IPS-18c (cell line): ENCODE data around the gene DGCR6L.
A peak's percentile ranks its signal among the peaks of the same experiment; 100 is the strongest.
"Not testable (repeated sequence)": the region's sequence is repeated elsewhere in the genome, so short reads cannot be mapped to it uniquely, and the experiment has no call there.

Source experiments
- H3K4me3 ChIP-seq: 2 replicates; pipeline ENCODE4 v1.7.0; 2013; ENCODE audit warnings: low read depth, mild to moderate bottlenecking, low read length, moderate library complexity; ENCODE audit not compliant: insufficient read depth
- H3K9me3 ChIP-seq: one replicate; pipeline ENCODE4 v1.6.1; 2013; ENCODE audit warnings: mild to moderate bottlenecking, low read length, moderate library complexity; ENCODE audit not compliant: control insufficient read depth, insufficient read depth

The DGCR6L gene

GRCh38 chr22:20299746-20300136 is 20.1 kb downstream of the DGCR6L start:
- peak overlapping the region; percentile 63 for H3K4me3 ChIP-seq

GRCh38 chr22:20298803-20299745 is 20.8 kb downstream of the DGCR6L start:
- H3K4me3 ChIP-seq = peak overlapping the region; percentile 63
- no peaks in the 10 kb centered on the region for H3K9me3 ChIP-seq

More at GRCh38 chr22:20299746-20300136, 20.1 kb downstream of the DGCR6L start:
- H3K9me3 ChIP-seq = no peaks in the 10 kb centered on the region

GRCh38 chr22:20298110-20298802 is 21.6 kb downstream of the DGCR6L start:
- H3K4me3 ChIP-seq = peak overlapping the region; percentile 63

GRCh38 chr22:20297414-20298109 is 22.3 kb downstream of the DGCR6L start:
- no peak overlapping the region for H3K4me3 ChIP-seq

More at GRCh38 chr22:20298110-20298802, 21.6 kb downstream of the DGCR6L start:
- no peaks in the 10 kb centered on the region for H3K9me3 ChIP-seq

GRCh38 chr22:20296598-20296997 is 23.3 kb downstream of the DGCR6L start:
- Histone ChIP-seq H3K4me3 (no peak overlapping the region), H3K9me3 (no peaks in the 10 kb centered on the region)

More at GRCh38 chr22:20297414-20298109, 22.3 kb downstream of the DGCR6L start:
- H3K9me3 ChIP-seq = no peaks in the 10 kb centered on the region

- H3K4me3 ChIP-seq = no peak overlapping the region
- H3K9me3 ChIP-seq = no peaks in the 10 kb centered on the region
Observed at GRCh38 chr22:20295262-20296064, 24.4 kb downstream of the DGCR6L start.

GRCh38 chr22:20292673-20293232 is 27.1 kb downstream of the DGCR6L start:
- Histone ChIP-seq H3K9me3 (no peaks in the 10 kb centered on the region), H3K4me3 (no peak overlapping the region)

GRCh38 chr22:20292108-20292507 is 27.8 kb downstream of the DGCR6L start:
- H3K9me3 ChIP-seq = no peaks in the 10 kb centered on the region
- H3K4me3 ChIP-seq = no peak overlapping the region

GRCh38 chr22:20291604-20292063 is 28.2 kb downstream of the DGCR6L start:
- H3K4me3 ChIP-seq = no peak overlapping the region
- no peaks in the 10 kb centered on the region for H3K9me3 ChIP-seq

GRCh38 chr22:20291249-20291586 is 28.6 kb downstream of the DGCR6L start:
- Histone ChIP-seq H3K4me3 (no peak overlapping the region), H3K9me3 (no peaks in the 10 kb centered on the region)

- Histone ChIP-seq H3K9me3 (no peaks in the 10 kb centered on the region), H3K4me3 (no peak overlapping the region)
Observed at GRCh38 chr22:20290578-20291248, 29.1 kb downstream of the DGCR6L start.

- no peaks in the 10 kb centered on the region for H3K9me3 ChIP-seq
- no peak overlapping the region for H3K4me3 ChIP-seq
Observed at GRCh38 chr22:20290045-20290392, 29.8 kb downstream of the DGCR6L start.

- H3K4me3 ChIP-seq, H3K9me3 ChIP-seq: not testable (repeated sequence)
Observed at GRCh38 chr22:20289182-20290044, 30.4 kb downstream of the DGCR6L start.

GRCh38 chr22:20286784-20287423 is 33.0 kb downstream of the DGCR6L start:
- H3K9me3 ChIP-seq, H3K4me3 ChIP-seq: not testable (repeated sequence)

GRCh38 chr22:20286312-20286660 is 33.6 kb downstream of the DGCR6L start:
- H3K9me3 ChIP-seq, H3K4me3 ChIP-seq: not testable (repeated sequence)
